Dendritic cell treated with granulocyte-macrophage colony-stimulating factor and Interleukin-4, amounts not matched to agents 40 ng/mL and 50 ng/mL, for 4 days (primary cell): Measurements from ENCODE around the gene PCCA.
"Not testable (repeated sequence)": the region's sequence is repeated elsewhere in the genome, so short reads cannot be mapped to it uniquely, and the experiment has no call there.

Experiments
- H3K27ac Mint-ChIP-seq: one replicate; pipeline ENCODE4 v1.8.0; 2022; ENCODE audit warnings: mild to moderate bottlenecking, mixed read lengths
- H3K27me3 Mint-ChIP-seq: one replicate; pipeline ENCODE4 v1.8.0; 2022; ENCODE audit warnings: mild to moderate bottlenecking, mixed read lengths
- H3K36me3 Mint-ChIP-seq: one replicate; pipeline ENCODE4 v1.8.0; 2022; ENCODE audit warnings: low read depth, mixed read lengths
- H3K4me1 Mint-ChIP-seq: one replicate; pipeline ENCODE4 v1.8.0; 2022; ENCODE audit warnings: low read depth, mixed read lengths
- H3K4me3 Mint-ChIP-seq: one replicate; pipeline ENCODE4 v1.8.0; 2022; ENCODE audit warnings: mild to moderate bottlenecking, moderate library complexity, mixed read lengths
- H3K9me3 Mint-ChIP-seq: one replicate; pipeline ENCODE4 v1.8.0; 2022; ENCODE audit warnings: mixed read lengths
- intact Hi-C: fragments of 100-400 bp; cut with micrococcal nuclease; formaldehyde crosslinking; loops from one replicate; pipeline ENCODE4 v1.15.0; 2022

The PCCA gene

GRCh38 chr13:100521851-100522617 lies 433.1 kb downstream of the PCCA start:
- H3K27me3 Mint-ChIP-seq = peaks cover 20% of the 10 kb centered on the region
- H3K4me3 Mint-ChIP-seq = no peak overlapping the region
- H3K36me3 Mint-ChIP-seq = no peaks in the 10 kb centered on the region
- H3K27ac Mint-ChIP-seq = no peak overlapping the region
- no peaks in the 10 kb centered on the region for H3K9me3 Mint-ChIP-seq
- intact Hi-C loops = no loop called here
- no peaks in the 10 kb centered on the region for H3K4me1 Mint-ChIP-seq

DNA sequence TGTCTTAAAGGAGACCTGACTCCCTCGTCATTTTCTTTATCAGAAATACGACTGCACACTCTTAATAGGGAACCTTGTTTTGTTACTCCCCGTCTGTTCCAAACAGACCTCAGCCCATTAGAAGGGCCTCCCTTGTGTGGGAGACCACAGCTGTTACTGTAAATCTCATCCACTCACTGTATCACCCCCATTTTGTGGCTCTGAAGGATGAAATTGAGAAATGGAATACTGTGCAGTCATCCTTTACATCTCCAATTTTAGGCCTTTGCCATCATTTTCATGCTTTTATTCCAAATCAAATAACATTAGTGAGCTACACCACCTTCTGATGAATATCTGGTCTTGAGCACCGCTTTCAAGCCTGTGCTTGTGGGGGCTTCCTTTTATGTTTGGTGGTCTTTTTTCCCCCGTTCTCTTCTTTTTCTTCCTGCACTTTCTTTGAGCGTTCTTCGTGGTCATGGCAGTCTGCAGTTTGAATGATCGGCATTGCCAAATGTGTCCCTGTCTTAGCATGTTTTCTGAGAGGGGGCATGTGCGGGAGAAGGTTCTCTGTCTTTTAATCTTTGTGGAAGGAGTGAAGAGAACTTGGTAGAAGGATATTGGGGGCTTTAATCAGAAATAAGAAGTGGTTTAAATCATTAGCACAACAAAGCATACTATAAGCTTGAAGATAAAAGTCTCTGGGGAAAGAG lies 433.9 kb downstream of the PCCA start:
- Mint-ChIP-seq H3K27me3 (peaks cover 18% of the 10 kb centered on the region), H3K27ac (no peak overlapping the region), H3K4me1 (no peaks in the 10 kb centered on the region), H3K4me3 (no peak overlapping the region), H3K36me3 (no peaks in the 10 kb centered on the region), H3K9me3 (no peaks in the 10 kb centered on the region)
- intact Hi-C loops = no loop called here

- Mint-ChIP-seq H3K4me3 (no peak overlapping the region), H3K9me3 (no peaks in the 10 kb centered on the region), H3K27ac (no peak overlapping the region), H3K27me3 (peaks cover 14% of the 10 kb centered on the region), H3K4me1 (no peaks in the 10 kb centered on the region), H3K36me3 (no peaks in the 10 kb centered on the region)
- intact Hi-C loops = no loop called here
Measured at GRCh38 chr13:100523411-100523810, 434.5 kb downstream of the PCCA start.

GRCh38 chr13:100523981-100524386 lies 435.1 kb downstream of the PCCA start:
- Mint-ChIP-seq H3K27me3 (peaks cover 14% of the 10 kb centered on the region), H3K36me3 (peaks cover 4% of the 10 kb centered on the region), H3K9me3 (no peaks in the 10 kb centered on the region), H3K4me3 (no peak overlapping the region), H3K27ac (no peak overlapping the region), H3K4me1 (no peaks in the 10 kb centered on the region)
- intact Hi-C loops = no loop called here

GRCh38 chr13:100524688-100525087 lies 435.8 kb downstream of the PCCA start:
- intact Hi-C loops, H3K27ac Mint-ChIP-seq, H3K4me1 Mint-ChIP-seq, H3K9me3 Mint-ChIP-seq, H3K4me3 Mint-ChIP-seq: not testable (repeated sequence)
- peaks cover 14% of the 10 kb centered on the region for H3K27me3 Mint-ChIP-seq
- peaks cover 10% of the 10 kb centered on the region for H3K36me3 Mint-ChIP-seq

DNA sequence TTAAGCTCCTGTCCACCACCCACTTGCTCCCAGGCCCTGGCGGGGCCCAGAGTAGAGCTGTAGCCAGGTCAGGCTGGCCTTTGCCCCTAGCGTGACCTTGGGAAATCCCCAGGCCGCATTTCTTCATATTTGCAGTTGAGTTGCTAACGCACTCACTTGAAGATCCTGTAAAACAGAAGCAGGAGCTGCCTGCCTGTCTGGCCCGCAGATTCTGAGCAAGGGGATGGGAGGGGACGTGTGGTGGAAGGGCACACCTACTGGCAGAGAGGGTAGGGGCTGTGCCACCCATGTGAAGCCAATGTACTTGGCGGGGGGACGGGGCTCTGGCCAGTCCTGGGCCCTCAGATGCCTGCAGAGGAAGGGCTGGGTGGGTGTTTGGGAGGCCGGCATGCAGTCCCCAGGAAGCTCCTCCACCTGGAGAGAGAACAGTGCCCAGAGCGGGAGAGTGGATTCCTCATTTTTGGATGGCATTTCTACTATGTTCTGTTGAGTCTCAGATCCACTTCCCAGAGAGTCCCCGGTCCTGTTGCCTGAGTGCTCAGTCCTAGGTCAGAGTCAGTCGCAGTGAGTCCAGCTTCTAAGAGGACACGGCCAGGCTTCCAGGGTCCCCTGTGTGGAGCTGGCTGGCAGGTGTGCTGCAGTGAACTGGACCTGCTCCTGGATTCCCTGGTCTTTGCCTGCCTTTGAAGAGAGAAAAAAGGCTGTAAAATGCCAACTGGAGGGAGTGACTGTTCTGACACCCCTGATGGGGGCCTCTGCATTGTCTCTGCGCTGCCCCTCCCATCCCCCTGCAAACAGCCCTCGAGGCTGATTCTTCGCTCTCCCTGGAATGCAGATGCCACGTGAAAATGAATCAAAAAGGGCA lies 436.8 kb downstream of the PCCA start:
- Mint-ChIP-seq H3K27ac (no peak overlapping the region), H3K9me3 (no peaks in the 10 kb centered on the region), H3K36me3 (peaks cover 10% of the 10 kb centered on the region), H3K27me3 (peaks cover 14% of the 10 kb centered on the region), H3K4me1 (no peaks in the 10 kb centered on the region), H3K4me3 (no peak overlapping the region)
- intact Hi-C loops = no loop called here

DNA sequence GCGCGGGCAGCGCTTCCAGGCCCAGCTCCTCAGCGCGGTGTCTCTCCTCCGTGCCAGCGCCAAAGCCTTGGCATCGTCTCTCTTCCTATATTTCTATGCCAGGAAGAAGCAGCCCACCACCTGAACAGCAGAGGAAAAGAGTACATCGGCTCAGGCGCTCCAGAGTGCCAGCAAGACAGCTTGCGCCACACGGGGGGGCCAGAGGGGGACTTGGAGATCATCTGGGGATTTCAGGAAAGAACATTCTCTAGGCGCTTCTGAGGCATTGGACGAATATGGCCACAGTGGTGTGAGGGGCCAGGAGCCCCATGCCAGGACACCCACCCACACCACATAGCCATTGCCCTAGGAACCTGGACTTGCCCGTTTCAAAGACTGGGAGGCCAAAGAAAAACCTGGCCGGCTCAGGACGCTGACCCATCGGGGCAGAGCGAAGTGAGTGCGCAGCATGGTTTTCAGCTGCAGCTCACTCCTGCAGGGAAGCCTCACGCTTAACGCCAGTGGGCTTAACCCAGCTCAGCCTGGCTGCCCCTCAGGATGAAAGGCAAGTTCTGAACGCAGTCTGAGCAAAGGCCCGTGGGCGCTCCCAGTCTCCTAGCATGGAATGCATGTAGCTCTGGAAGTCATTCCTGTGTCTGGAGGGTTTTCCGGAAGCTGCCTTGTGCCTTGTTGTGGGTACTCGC lies 437.6 kb downstream of the PCCA start:
- intact Hi-C loops = no loop called here
- H3K27ac Mint-ChIP-seq = no peak overlapping the region
- H3K4me1 Mint-ChIP-seq = no peaks in the 10 kb centered on the region
- no peaks in the 10 kb centered on the region for H3K9me3 Mint-ChIP-seq
- H3K27me3 Mint-ChIP-seq = peaks cover 9% of the 10 kb centered on the region
- H3K36me3 Mint-ChIP-seq = peaks cover 10% of the 10 kb centered on the region
- H3K4me3 Mint-ChIP-seq = no peak overlapping the region

DNA sequence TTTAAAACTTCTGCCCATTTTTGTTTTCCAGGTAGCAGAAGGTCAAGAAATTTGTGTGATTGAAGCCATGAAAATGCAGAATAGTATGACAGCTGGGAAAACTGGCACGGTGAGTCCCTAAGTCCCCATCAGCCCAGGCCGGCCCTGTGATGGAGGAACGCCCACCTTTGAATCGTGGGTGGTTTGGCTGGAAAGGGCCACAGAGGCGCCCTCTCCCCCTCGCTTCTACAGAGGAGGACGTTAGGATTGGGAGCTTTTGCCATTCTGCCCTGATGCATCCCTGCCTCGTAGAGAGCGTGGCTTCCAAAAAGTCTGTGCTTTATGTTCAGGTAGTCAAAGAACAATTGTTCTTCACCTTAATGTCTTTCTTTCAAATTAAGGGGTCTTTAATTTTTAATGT lies 438.8 kb downstream of the PCCA start:
- intact Hi-C loops = no loop called here
- peaks cover 16% of the 10 kb centered on the region for H3K36me3 Mint-ChIP-seq
- no peaks in the 10 kb centered on the region for H3K4me1 Mint-ChIP-seq
- peaks cover 5% of the 10 kb centered on the region for H3K27me3 Mint-ChIP-seq
- H3K4me3 Mint-ChIP-seq = no peak overlapping the region
- no peaks in the 10 kb centered on the region for H3K9me3 Mint-ChIP-seq
- no peak overlapping the region for H3K27ac Mint-ChIP-seq

GRCh38 chr13:100528353-100528752 lies 439.5 kb downstream of the PCCA start:
- Mint-ChIP-seq H3K4me1 (no peaks in the 10 kb centered on the region), H3K27me3 (no peaks in the 10 kb centered on the region), H3K4me3 (no peak overlapping the region), H3K27ac (no peak overlapping the region), H3K36me3 (peaks cover 16% of the 10 kb centered on the region), H3K9me3 (no peaks in the 10 kb centered on the region)
- intact Hi-C loops = no loop called here

DNA sequence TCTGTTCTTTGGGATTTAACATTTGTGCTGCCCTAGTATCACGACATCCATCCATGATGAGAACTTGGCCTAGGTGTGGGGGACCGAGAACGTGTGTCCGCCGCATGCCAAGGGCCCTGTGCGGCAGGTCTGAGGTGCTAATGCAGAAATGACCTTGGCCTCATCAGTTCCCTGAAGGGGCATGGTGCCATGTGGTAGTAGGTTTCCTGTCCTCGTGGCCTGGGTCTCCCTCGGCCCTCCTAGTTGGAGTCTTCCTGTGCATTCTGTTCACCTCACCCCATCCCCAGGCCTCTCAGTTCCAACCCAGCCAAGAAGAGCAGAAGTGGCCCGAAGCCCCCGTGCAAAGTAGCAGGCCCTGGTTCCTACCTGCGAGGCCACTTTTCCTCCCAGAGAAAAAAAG lies 439.9 kb downstream of the PCCA start:
- H3K9me3 Mint-ChIP-seq = no peaks in the 10 kb centered on the region
- H3K27me3 Mint-ChIP-seq = no peaks in the 10 kb centered on the region
- peaks cover 16% of the 10 kb centered on the region for H3K36me3 Mint-ChIP-seq
- no peak overlapping the region for H3K4me3 Mint-ChIP-seq
- H3K27ac Mint-ChIP-seq = no peak overlapping the region
- H3K4me1 Mint-ChIP-seq = no peaks in the 10 kb centered on the region
- intact Hi-C loops = no loop called here

- no peaks in the 10 kb centered on the region for H3K27me3 Mint-ChIP-seq
- no peak overlapping the region for H3K27ac Mint-ChIP-seq
- H3K4me1 Mint-ChIP-seq = no peaks in the 10 kb centered on the region
- H3K4me3 Mint-ChIP-seq = no peak overlapping the region
- intact Hi-C loops = no loop called here
- peaks cover 16% of the 10 kb centered on the region for H3K36me3 Mint-ChIP-seq
- no peaks in the 10 kb centered on the region for H3K9me3 Mint-ChIP-seq
Measured at GRCh38 chr13:100529666-100530377, 440.9 kb downstream of the PCCA start.

DNA sequence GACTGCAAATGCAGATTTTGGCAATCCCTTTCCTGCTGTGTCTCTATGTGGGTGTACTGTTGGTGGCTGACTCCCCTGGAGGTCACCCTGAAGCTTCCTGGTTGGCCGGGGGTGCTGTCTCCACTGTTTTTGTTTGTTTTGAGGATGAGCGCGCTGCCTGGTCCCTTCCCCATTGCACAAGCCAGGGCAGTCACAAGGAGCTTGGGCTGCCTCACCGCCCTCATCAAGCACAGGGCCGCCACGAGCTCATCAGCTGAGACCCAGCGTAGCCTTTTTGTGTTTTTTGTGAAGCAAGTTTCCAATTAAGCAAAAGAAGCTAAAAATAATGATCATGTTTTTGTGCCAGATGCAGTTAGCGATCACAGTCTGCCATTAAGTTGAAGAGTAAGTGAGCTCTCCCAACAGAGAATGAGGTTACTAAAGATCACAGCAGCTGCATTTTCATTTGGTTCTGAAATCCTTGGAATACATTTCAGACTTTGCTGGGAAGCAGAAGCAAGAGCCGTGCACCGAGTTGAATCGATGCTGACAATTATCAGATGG lies 441.8 kb downstream of the PCCA start:
- no peaks in the 10 kb centered on the region for H3K27me3 Mint-ChIP-seq
- no peaks in the 10 kb centered on the region for H3K4me1 Mint-ChIP-seq
- peaks cover 16% of the 10 kb centered on the region for H3K36me3 Mint-ChIP-seq
- no peak overlapping the region for H3K27ac Mint-ChIP-seq
- H3K9me3 Mint-ChIP-seq = no peaks in the 10 kb centered on the region
- no peak overlapping the region for H3K4me3 Mint-ChIP-seq
- intact Hi-C loops = no loop called here
